ENCODE data around the gene PARD3.

GRCh38 chr10:34183016-34183796, 631.9 kb downstream of the PARD3 start:
- TF ChIP-seq CTCF (IDR thresholded peaks at IDR 0.05), result no peak
- no peak for TF ChIP-seq EZH2phosphoT487 (IDR thresholded peaks at IDR 0.05)
- no peak for TF ChIP-seq EZH2 (IDR thresholded peaks at IDR 0.05)

Data from neural progenitor cell (in vitro differentiated cells).